Tibial artery (tissue), 4 donors: Measurements from ENCODE around the gene EGFL7.
A peak's percentile ranks its signal among the peaks of the same experiment; 100 is the strongest.

Experiments used
- DNase-seq, 2 donors: peaks; one replicate each; pipeline ENCODE4 v3.0.0-alpha.2; 2019
- H3K27ac ChIP-seq, 2 donors: fragments of 200-600 bp; sonication (generic) in 1 of 2; 1 replicate in 1 of 2; 2 replicates in 1 of 2; pipeline ENCODE4 v1.5.1; 2018 to 2019; ENCODE audit warnings: mild to moderate bottlenecking in 1 of 2
- H3K27me3 ChIP-seq, 2 donors: fragments of 200-600 bp; sonication (generic) in 1 of 2; one replicate each; pipeline versions ENCODE4 v1.5.1 to v1.6.0; 2016 to 2019
- H3K36me3 ChIP-seq, 3 donors: fragments of 200-600 bp; sonication (generic) in 2 of 3; one replicate each; pipeline ENCODE4 v1.5.1; 2016 to 2019; ENCODE audit warnings: mild to moderate bottlenecking in 2 of 3
- H3K4me1 ChIP-seq, 4 donors: fragments of 200-600 bp; sonication (generic) in 2 of 4; 1 replicate in 3 of 4; 2 replicates in 1 of 4; pipeline ENCODE4 v1.5.1; 2016 to 2019
- H3K4me3 ChIP-seq, 2 donors: fragments of 200-600 bp; sonication (generic) in 1 of 2; 1 replicate in 1 of 2; 2 replicates in 1 of 2; pipeline ENCODE4 v1.5.1; 2018 to 2019; ENCODE audit warnings: mild to moderate bottlenecking in 2 of 2
- H3K9me3 ChIP-seq, 3 donors: fragments of 200-600 bp; sonication (generic) in 1 of 3; one replicate each; pipeline ENCODE4 v1.5.1; 2016 to 2019
- intact Hi-C: fragments of 100-400 bp; cut with DNase I; formaldehyde crosslinking; loops from one replicate; pipeline ENCODE4 v1.15.0; 2023; ENCODE audit warnings: low total_unique reads
- TF ChIP-seq, protein P1 (sequence below), 2 experiments: fragments of 200-600 bp in 1 of 2; fragments of 450-650 bp in 1 of 2; IDR thresholded peaks; one replicate each; pipeline ENCODE4 v1.5.1; 2017 to 2019; ENCODE audit warnings: antibody characterized with exemption in 2 of 2, mild to moderate bottlenecking in 1 of 2, moderate library complexity in 1 of 2

Gene EGFL7

DNA sequence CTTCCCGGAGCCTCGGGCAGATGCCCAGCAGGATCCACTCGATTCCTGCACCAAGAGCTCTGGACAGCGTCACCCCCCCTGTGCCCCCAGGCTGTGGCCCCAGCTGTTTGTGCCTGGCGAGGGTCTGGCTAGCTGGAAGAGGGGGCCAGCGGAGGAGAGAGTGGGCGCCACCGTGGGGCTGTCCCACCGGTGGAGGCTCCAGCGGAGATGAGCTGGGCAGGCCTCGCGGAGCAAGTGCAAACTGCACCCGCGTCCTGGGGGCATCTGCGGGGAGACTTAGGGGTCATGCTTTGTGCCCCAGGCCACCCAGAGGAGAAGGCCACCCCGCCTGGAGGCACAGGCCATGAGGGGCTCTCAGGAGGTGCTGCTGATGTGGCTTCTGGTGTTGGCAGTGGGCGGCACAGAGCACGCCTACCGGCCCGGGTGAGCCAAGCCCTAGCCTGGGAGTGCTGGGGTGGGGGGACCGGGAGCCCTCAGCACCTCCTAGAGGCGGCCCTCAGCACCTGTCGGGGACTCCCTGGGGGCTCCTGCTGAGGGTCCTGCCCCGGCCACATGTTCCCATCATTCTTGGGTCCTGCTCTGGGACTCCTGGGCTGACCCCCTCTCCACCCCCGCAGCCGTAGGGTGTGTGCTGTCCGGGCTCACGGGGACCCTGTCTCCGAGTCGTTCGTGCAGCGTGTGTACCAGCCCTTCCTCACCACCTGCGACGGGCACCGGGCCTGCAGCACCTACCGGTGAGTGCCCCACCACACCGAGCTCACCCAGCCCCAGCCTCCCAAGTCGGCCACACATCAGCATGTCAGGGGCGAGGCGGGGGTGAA is 5.4 kb downstream of the EGFL7 start:
- Histone ChIP-seq H3K36me3 (peaks cover 0 to 21% (median 8%) of the 10 kb centered on the region in 3 donors), H3K4me1 (peaks cover 0 to 22% (median 10%) of the 10 kb centered on the region in 4 donors), H3K27me3 (peaks cover 0 to 86% of the 10 kb centered on the region in 2 donors), H3K27ac (no peak overlapping the region), H3K4me3 (peak overlapping the region; percentile 41 to 46), H3K9me3 (no peaks in the 10 kb centered on the region)
- TF ChIP-seq, protein P1, sequence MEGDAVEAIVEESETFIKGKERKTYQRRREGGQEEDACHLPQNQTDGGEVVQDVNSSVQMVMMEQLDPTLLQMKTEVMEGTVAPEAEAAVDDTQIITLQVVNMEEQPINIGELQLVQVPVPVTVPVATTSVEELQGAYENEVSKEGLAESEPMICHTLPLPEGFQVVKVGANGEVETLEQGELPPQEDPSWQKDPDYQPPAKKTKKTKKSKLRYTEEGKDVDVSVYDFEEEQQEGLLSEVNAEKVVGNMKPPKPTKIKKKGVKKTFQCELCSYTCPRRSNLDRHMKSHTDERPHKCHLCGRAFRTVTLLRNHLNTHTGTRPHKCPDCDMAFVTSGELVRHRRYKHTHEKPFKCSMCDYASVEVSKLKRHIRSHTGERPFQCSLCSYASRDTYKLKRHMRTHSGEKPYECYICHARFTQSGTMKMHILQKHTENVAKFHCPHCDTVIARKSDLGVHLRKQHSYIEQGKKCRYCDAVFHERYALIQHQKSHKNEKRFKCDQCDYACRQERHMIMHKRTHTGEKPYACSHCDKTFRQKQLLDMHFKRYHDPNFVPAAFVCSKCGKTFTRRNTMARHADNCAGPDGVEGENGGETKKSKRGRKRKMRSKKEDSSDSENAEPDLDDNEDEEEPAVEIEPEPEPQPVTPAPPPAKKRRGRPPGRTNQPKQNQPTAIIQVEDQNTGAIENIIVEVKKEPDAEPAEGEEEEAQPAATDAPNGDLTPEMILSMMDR (IDR thresholded peaks at IDR 0.05): no peak
- intact Hi-C loops: no loop called here
- DNase-seq: no peak

DNA sequence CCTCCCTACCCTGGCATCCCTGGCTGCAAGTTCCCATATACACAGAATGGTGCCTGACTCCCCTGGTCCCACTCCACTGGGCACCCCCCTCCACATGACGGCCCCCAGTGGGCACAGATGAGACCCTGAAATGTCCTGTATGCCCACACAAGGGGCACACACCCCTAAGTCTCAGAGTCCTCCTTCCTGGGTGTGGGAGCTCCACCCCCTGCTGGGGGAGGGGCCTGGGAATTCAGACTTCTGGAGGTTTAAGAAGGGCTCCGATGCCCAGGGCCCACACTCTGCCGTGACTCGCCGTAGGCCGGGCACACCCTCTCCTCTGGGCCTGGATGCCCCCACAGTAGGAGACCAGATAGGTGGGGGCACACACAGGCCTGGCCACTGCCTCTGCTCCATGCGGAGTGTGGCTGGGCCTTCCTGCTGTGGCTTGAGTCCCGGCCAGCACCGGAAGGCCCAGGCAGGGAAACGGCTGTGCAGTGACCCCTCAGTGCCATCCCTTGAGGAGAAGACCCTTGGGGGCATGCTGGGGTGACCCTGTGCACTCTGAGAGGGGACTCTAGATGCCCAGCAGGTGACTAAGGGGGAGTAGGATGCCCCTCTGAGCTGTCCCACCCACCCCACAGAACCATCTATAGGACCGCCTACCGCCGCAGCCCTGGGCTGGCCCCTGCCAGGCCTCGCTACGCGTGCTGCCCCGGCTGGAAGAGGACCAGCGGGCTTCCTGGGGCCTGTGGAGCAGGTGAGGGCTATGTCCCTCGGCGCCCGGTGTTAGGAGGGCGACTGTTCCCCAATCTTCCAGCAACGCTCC is 6.5 kb downstream of the EGFL7 start:
- H3K27ac ChIP-seq: no peak overlapping the region
- no peak for DNase-seq
- H3K27me3 ChIP-seq: peaks cover 0 to 75% of the 10 kb centered on the region in 2 donors
- peak overlapping the region; percentile 41 to 46 for H3K4me3 ChIP-seq
- H3K36me3 ChIP-seq: peaks cover 0 to 24% (median 18%) of the 10 kb centered on the region in 3 donors
- H3K4me1 ChIP-seq: peaks cover 0 to 22% (median 10%) of the 10 kb centered on the region in 4 donors
- TF ChIP-seq, protein P1 (IDR thresholded peaks at IDR 0.05): no peak
- intact Hi-C loops: no loop called here
- H3K9me3 ChIP-seq: no peaks in the 10 kb centered on the region

DNA sequence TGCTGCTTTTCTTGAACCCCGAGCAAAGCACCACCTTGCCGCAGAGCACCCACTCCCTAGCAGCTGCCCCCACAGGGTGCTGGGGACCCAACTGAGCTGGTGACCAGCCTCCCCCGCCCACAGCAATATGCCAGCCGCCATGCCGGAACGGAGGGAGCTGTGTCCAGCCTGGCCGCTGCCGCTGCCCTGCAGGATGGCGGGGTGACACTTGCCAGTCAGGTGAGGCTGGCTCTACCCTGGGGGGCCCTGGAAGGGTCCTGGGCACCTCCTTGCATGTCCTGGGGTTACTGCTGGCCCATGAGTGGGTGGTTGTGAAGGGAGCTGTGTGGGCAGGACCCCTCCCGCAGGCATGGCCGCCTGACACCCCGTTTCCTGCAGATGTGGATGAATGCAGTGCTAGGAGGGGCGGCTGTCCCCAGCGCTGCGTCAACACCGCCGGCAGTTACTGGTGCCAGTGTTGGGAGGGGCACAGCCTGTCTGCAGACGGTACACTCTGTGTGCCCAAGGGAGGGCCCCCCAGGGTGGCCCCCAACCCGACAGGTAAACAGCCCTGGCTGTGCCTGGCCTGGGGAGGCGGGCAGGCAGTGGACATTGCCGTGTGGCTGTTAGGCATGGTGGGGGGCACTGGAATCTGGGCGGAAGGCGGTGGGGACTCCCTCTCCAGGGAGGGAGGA is 7.2 kb downstream of the EGFL7 start:
- peaks cover 0 to 22% (median 10%) of the 10 kb centered on the region in 4 donors for H3K4me1 ChIP-seq
- DNase-seq: no peak
- no peaks in the 10 kb centered on the region for H3K9me3 ChIP-seq
- TF ChIP-seq, protein P1 (IDR thresholded peaks at IDR 0.05): no peak
- peak overlapping the region in 1 of 2 donors; percentile 46 for H3K4me3 ChIP-seq
- peaks cover 0 to 68% of the 10 kb centered on the region in 2 donors for H3K27me3 ChIP-seq
- H3K27ac ChIP-seq: no peak overlapping the region
- intact Hi-C loops: no loop called here
- peaks cover 0 to 26% (median 23%) of the 10 kb centered on the region in 3 donors for H3K36me3 ChIP-seq

DNA sequence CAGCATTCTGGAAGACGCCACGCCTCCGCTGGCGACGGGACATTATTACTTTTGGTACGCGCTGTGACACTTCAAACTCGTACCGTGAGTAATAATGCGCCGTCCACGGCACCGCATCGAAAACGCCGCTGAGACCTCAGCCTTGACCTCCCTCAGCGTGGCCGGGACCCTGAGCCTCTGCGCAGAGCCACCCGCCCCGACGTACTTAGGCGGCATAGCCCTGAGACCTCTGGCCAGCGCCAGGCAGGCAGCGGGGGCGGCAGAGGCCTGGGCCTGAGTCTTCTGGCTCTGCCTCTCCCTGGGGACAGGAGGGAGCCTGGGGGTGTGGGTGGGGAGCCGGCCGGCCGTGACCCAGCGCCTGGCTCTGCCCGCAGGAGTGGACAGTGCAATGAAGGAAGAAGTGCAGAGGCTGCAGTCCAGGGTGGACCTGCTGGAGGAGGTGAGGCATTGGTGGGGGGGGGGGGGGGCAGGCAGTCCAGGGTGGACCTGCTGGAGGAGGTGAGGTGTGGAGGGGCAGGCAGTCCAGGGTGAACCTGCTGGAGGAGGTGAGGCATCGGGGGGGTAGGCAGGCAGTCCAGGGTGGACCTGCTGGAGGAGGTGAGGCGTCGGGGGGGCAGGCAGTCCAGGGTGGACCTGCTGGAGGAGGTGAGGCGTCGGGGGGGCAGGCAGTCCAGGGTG is 8.0 kb downstream of the EGFL7 start:
- H3K4me3 ChIP-seq: no peak overlapping the region
- TF ChIP-seq, protein P1 (IDR thresholded peaks at IDR 0.05): no peak
- peaks cover 0 to 30% (median 19%) of the 10 kb centered on the region in 3 donors for H3K36me3 ChIP-seq
- DNase-seq: no peak
- no peaks in the 10 kb centered on the region for H3K9me3 ChIP-seq
- peaks cover 0 to 62% of the 10 kb centered on the region in 2 donors for H3K27me3 ChIP-seq
- intact Hi-C loops: no loop called here
- no peak overlapping the region for H3K27ac ChIP-seq
- peaks cover 0 to 17% (median 5%) of the 10 kb centered on the region in 4 donors for H3K4me1 ChIP-seq

DNA sequence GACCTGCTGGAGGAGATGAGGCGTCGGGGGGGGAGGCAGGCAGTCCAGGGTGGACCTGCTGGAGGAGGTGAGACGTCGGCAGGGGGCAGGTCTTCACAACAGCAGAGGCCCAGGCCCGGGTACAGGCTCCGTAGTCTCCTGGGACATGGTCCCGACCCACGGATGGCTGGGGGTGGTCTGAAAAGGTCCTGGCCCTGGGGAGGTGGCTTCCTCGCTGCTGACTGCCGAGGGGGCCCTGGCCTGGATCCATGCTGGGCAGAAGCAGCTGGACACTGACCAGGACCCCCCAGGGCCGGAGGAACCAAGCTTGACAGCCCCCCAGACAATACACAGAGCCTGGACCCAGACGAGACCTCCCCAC is 8.5 kb downstream of the EGFL7 start:
- TF ChIP-seq, protein P1 (IDR thresholded peaks at IDR 0.05): no peak
- Histone ChIP-seq H3K27ac (no peak overlapping the region), H3K9me3 (no peaks in the 10 kb centered on the region), H3K27me3 (peaks cover 0 to 59% of the 10 kb centered on the region in 2 donors), H3K4me3 (no peak overlapping the region), H3K4me1 (peaks cover 0 to 14% (median 2%) of the 10 kb centered on the region in 4 donors), H3K36me3 (peaks cover 0 to 35% (median 24%) of the 10 kb centered on the region in 3 donors)
- intact Hi-C loops: no loop called here
- DNase-seq: no peak
